HCT116 (cell line): ENCODE data around the gene PPP6R3. TPM values are rescaled to one million over a fixed set of nuclear protein-coding genes. Genes with fewer than 3 reads are reported as not detected.

Experiments
- ATAC-seq: fragments of 200-7000 bp; cut with Tn5 transposase; 2 replicates; pipeline ENCODE4 v1.9.1; 2020; ENCODE audit warnings: mild to moderate bottlenecking, moderate library complexity
- BruUV-seq: library from RNA; stranded (reverse); fragments of 400-500 nt; replicated peaks from 2 replicates; lab custom pipeline; 2021; lab: Mats Ljungman, UMichigan
- CTCF ChIA-PET: fragments of 300-600 bp; sonication (Branson Sonifier 250); formaldehyde crosslinking; loops from one replicate; lab custom pipeline; 2021; ENCODE audit warnings: antibody characterized with exemption; lab: Charles Lee
- POLR2A ChIA-PET: fragments of 300-600, 350-600 bp; sonication (Branson Sonifier 250); formaldehyde crosslinking; loops from one replicate; lab custom pipeline; 2021; ENCODE audit warnings: antibody characterized with exemption; lab: Charles Lee
- RAD21 ChIA-PET, 2 experiments: fragments of 300-600 bp; sonication (Branson Sonifier 250); formaldehyde crosslinking; loops; one replicate each; lab custom pipeline; 2023; ENCODE audit warnings: low total read pairs in 2 of 2; ENCODE audit not compliant: uncharacterized antibody in 2 of 2, unreplicated experiment in 2 of 2, low non-redundant PET in 1 of 2; lab: Charles Lee
- DNase-seq: peaks from one replicate; pipeline ENCODE4 v3.0.0-alpha.2; 2010; ENCODE audit warnings: low read depth, low spot score
- H2AFZ ChIP-seq: fragments of 200-600 bp; shearing (Covaris generic), sonication (generic); 2 replicates; pipeline ENCODE4 v1.6.1; 2017; ENCODE audit warnings: low read depth, mixed run types, mixed read lengths, antibody characterized with exemption, low read length; ENCODE audit not compliant: poor library complexity, severe bottlenecking
- H3K27ac ChIP-seq: 2 replicates; pipeline ENCODE4 v1.5.1; 2012; ENCODE audit warnings: low read depth, low read length
- H3K27me3 ChIP-seq: fragments of 200-600 bp; sonication (generic); 2 replicates; pipeline ENCODE4 v1.6.1; 2016; ENCODE audit warnings: mixed run types, low read length, mixed read lengths; ENCODE audit not compliant: insufficient read depth
- H3K36me3 ChIP-seq, 2 experiments: fragments of 200-500 bp in 1 of 2; fragments of 200-600 bp in 1 of 2; sonication (Bioruptor generic) in 1 of 2; sonication (generic) in 1 of 2; 2 replicates each; pipeline versions ENCODE4 v1.5.1 to v1.6.1; 2014 to 2016; ENCODE audit warnings: low read length in 2 of 2, inconsistent platforms in 1 of 2, mixed read lengths in 1 of 2, mixed run types in 1 of 2; ENCODE audit not compliant: insufficient read depth in 2 of 2, control insufficient read depth in 1 of 2
- H3K4me1 ChIP-seq, 2 experiments: fragments of 200-600 bp in 1 of 2; sonication (generic) in 1 of 2; 2 replicates each; pipeline versions ENCODE4 v1.5.1 to v1.6.1; 2012 to 2017; ENCODE audit warnings: low read length in 2 of 2, inconsistent platforms in 1 of 2, mild to moderate bottlenecking in 1 of 2, mixed read lengths in 1 of 2, mixed run types in 1 of 2, moderate library complexity in 1 of 2; ENCODE audit not compliant: insufficient read depth in 2 of 2, control insufficient read depth in 1 of 2
- H3K4me2 ChIP-seq: fragments of 200-600 bp; sonication (generic); 2 replicates; pipeline ENCODE4 v1.6.1; 2017; ENCODE audit warnings: mixed run types, low read length, mixed read lengths
- H3K4me3 ChIP-seq, 2 experiments: fragments of 200-600 bp in 1 of 2; sonication (generic) in 1 of 2; replicated peaks in 1 of 2; 2 replicates each; pipeline ENCODE4 v1.5.1; 2011 to 2016; ENCODE audit warnings: low read length in 2 of 2, control low read depth in 1 of 2, low read depth in 1 of 2, mild to moderate bottlenecking in 1 of 2, mixed read lengths in 1 of 2, mixed run types in 1 of 2
- H3K79me2 ChIP-seq: fragments of 200-600 bp; sonication (generic); 2 replicates; pipeline ENCODE4 v1.6.1; 2017; ENCODE audit warnings: mild to moderate bottlenecking, mixed run types, low read length, moderate library complexity, mixed read lengths; ENCODE audit not compliant: insufficient read depth
- H3K9ac ChIP-seq: fragments of 200-600 bp; sonication (generic); 2 replicates; pipeline ENCODE4 v1.6.1; 2016; ENCODE audit warnings: low read length, mixed read lengths
- H3K9me2 ChIP-seq: fragments of 200-600 bp; sonication (generic), shearing (Covaris generic); 2 replicates; pipeline ENCODE4 v1.6.1; 2017; ENCODE audit warnings: mixed run types, mild to moderate bottlenecking, moderate library complexity; ENCODE audit not compliant: insufficient read depth
- H3K9me3 ChIP-seq, 2 experiments: fragments of 200-500 bp in 1 of 2; fragments of 200-600 bp in 1 of 2; sonication (Bioruptor generic) in 1 of 2; sonication (generic) in 1 of 2; 2 replicates each; pipeline ENCODE4 v1.6.1; 2014 to 2017; ENCODE audit warnings: low read length in 2 of 2, mixed read lengths in 2 of 2, inconsistent platforms in 1 of 2, low read depth in 1 of 2, mild to moderate bottlenecking in 1 of 2, mixed run types in 1 of 2, moderate library complexity in 1 of 2; ENCODE audit not compliant: control insufficient read depth in 1 of 2, insufficient read depth in 1 of 2
- H4K20me1 ChIP-seq: fragments of 200-600 bp; sonication (generic), shearing (Covaris generic); 2 replicates; pipeline ENCODE4 v1.6.1; 2017; ENCODE audit warnings: mixed run types, mild to moderate bottlenecking, moderate library complexity; ENCODE audit not compliant: insufficient read depth
- CEBPB ChIP-seq: IDR thresholded peaks from 2 replicates; pipeline ENCODE4 v1.6.1; 2012; ENCODE audit warnings: low read depth
- EGR1 ChIP-seq: IDR thresholded peaks from 2 replicates; pipeline ENCODE4 v1.6.1; 2012; ENCODE audit warnings: low read depth
- EZH2 ChIP-seq: fragments of 200-600 bp; sonication (generic); IDR thresholded peaks from 2 replicates; pipeline ENCODE4 v1.6.1; 2017; ENCODE audit warnings: antibody characterized with exemption, mixed run types
- EZH2phosphoT487 ChIP-seq: fragments of 200-600 bp; IDR thresholded peaks from 2 replicates; pipeline ENCODE4 v1.6.1; 2018; ENCODE audit warnings: antibody characterized with exemption, borderline replicate concordance
- POLR2A ChIP-seq: IDR thresholded peaks from 2 replicates; pipeline ENCODE4 v1.7.0; 2011; ENCODE audit warnings: borderline replicate concordance; ENCODE audit not compliant: insufficient read depth, insufficient read length; ENCODE audit errors: extremely low read depth
- RAD21 ChIP-seq: IDR thresholded peaks from 2 replicates; pipeline ENCODE4 v1.6.1; 2012; ENCODE audit warnings: low read depth, mild to moderate bottlenecking
- SIN3A ChIP-seq: IDR thresholded peaks from 2 replicates; pipeline ENCODE4 v1.6.1; 2012; ENCODE audit warnings: low read depth
- SP1 ChIP-seq: IDR thresholded peaks from 2 replicates; pipeline ENCODE4 v1.6.1; 2012; ENCODE audit warnings: low read depth
- SRF ChIP-seq: IDR thresholded peaks from 2 replicates; pipeline ENCODE4 v1.6.1; 2012; ENCODE audit warnings: low read depth
- TCF7L2 ChIP-seq: IDR thresholded peaks from 2 replicates; pipeline ENCODE4 v1.7.0; 2011; ENCODE audit warnings: borderline replicate concordance, inconsistent platforms; ENCODE audit not compliant: insufficient read depth, insufficient read length; ENCODE audit errors: extremely low read depth
- YY1 ChIP-seq: IDR thresholded peaks from 2 replicates; pipeline ENCODE4 v1.6.1; 2011; ENCODE audit warnings: low read length, low read depth, moderate library complexity, mild to moderate bottlenecking; ENCODE audit not compliant: insufficient replicate concordance; ENCODE audit errors: extremely low read depth
- intact Hi-C: fragments of 100-400 bp; cut with micrococcal nuclease; formaldehyde crosslinking; loops from 2 replicates; pipeline ENCODE4 v1.10.0; 2022
- total RNA-seq: library from RNA; stranded (reverse); gene quantifications from one replicate; pipeline ENCODE4 v1.2.1, GENCODE V29; 2021; ENCODE audit not compliant: unreplicated experiment
- TF ChIP-seq, protein P1 (sequence below): IDR thresholded peaks from 2 replicates; pipeline ENCODE4 v1.6.1; 2011; ENCODE audit warnings: mild to moderate bottlenecking, low read length, moderate library complexity; ENCODE audit not compliant: insufficient replicate concordance; ENCODE audit errors: extremely low read depth
- TF ChIP-seq, protein P2 (sequence below): IDR thresholded peaks from 2 replicates; pipeline ENCODE4 v1.6.1; 2012

Gene PPP6R3
- total RNA-seq, 1 experiment from 2014 or later = 113 TPM

DNA sequence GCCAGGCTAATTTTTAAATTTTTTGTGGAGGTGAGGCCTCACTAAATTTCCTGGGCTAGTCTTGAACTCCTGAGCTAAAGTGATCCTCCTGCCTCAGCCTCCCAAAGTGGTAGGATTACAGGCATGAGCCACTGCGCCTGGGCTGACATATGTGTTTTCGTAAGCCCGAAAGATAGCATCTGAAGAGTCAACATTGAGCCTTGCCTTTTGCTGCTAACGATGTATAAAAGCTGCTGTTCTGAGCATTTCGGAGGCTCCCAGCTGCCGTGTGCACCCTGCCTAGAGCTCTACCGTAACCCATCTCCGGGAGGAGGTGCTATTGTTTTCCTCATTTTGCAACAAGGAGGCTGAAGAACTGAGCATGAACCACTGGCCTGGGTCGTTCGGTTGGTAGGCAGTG lies 18.1 kb upstream of the PPP6R3 start:
- RAD21 ChIA-PET = no interaction called here
- H3K9me2 ChIP-seq = no peaks in the 10 kb centered on the region
- H3K27ac ChIP-seq = no peak overlapping the region
- no peak for TF ChIP-seq YY1
- TF ChIP-seq EZH2 = no peak
- TF ChIP-seq, protein P1, sequence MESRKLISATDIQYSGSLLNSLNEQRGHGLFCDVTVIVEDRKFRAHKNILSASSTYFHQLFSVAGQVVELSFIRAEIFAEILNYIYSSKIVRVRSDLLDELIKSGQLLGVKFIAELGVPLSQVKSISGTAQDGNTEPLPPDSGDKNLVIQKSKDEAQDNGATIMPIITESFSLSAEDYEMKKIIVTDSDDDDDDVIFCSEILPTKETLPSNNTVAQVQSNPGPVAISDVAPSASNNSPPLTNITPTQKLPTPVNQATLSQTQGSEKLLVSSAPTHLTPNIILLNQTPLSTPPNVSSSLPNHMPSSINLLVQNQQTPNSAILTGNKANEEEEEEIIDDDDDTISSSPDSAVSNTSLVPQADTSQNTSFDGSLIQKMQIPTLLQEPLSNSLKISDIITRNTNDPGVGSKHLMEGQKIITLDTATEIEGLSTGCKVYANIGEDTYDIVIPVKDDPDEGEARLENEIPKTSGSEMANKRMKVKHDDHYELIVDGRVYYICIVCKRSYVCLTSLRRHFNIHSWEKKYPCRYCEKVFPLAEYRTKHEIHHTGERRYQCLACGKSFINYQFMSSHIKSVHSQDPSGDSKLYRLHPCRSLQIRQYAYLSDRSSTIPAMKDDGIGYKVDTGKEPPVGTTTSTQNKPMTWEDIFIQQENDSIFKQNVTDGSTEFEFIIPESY = no peak
- TF ChIP-seq RAD21 = no peak
- TF ChIP-seq SRF = no peak
- TF ChIP-seq POLR2A = no peak
- TF ChIP-seq TCF7L2 = no peak
- no peak for TF ChIP-seq SP1
- TF ChIP-seq, protein P2, sequence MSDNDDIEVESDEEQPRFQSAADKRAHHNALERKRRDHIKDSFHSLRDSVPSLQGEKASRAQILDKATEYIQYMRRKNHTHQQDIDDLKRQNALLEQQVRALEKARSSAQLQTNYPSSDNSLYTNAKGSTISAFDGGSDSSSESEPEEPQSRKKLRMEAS = no peak
- TF ChIP-seq EGR1 = no peak
- no peak for TF ChIP-seq EZH2phosphoT487
- no peak for TF ChIP-seq SIN3A
- TF ChIP-seq CEBPB = no peak
- H3K79me2 ChIP-seq = no peaks in the 10 kb centered on the region
- intact Hi-C loops = no loop called here
- no peak overlapping the region for H3K9ac ChIP-seq
- H3K27me3 ChIP-seq = no peaks in the 10 kb centered on the region
- DNase-seq = no peak
- H3K4me2 ChIP-seq = no peak overlapping the region
- H3K9me3 ChIP-seq = no peaks in the 10 kb centered on the region
- no peak overlapping the region for H2AFZ ChIP-seq
- BruUV-seq = no TSS peak
- no peak overlapping the region for H3K4me3 ChIP-seq
- H3K4me1 ChIP-seq = peaks cover 0 to 4% of the 10 kb centered on the region in 2 experiments; a peak in 2 of 4 replicates
- no peak for ATAC-seq
- no peaks in the 10 kb centered on the region for H4K20me1 ChIP-seq
- CTCF ChIA-PET = no interaction called here
- peaks cover 0 to 3% of the 10 kb centered on the region in 2 experiments; a peak in 2 of 4 replicates for H3K36me3 ChIP-seq
- POLR2A ChIA-PET = no interaction called here
